Endometrial microvascular endothelial cells (primary cell): Measurements from ENCODE around the gene RNPEPL1. TPM values are rescaled to one million over a fixed set of nuclear protein-coding genes. Genes with fewer than 3 reads are reported as not detected.
"Not testable (repeated sequence)": the region's sequence is repeated elsewhere in the genome, so short reads cannot be mapped to it uniquely, and the experiment has no call there.

Experiments
- in situ Hi-C: cut with HindIII; loops from 2 replicates; pipeline ENCODE4 v1.10.0; 2017; ENCODE audit warnings: low sequenced_read_pairs, low pct_unique_long_range_greater_than_20kb; ENCODE audit errors: inconsistent ontology term
- total RNA-seq: library from RNA; depleted of rRNA; stranded (reverse); fragments of >200 nt; gene quantifications from one replicate; pipeline ENCODE4 v1.2.3, GENCODE V29; 2015; ENCODE audit errors: inconsistent ontology term

Gene RNPEPL1
- total RNA-seq, 1 donor from 2014 or later: 23.2 TPM

DNA sequence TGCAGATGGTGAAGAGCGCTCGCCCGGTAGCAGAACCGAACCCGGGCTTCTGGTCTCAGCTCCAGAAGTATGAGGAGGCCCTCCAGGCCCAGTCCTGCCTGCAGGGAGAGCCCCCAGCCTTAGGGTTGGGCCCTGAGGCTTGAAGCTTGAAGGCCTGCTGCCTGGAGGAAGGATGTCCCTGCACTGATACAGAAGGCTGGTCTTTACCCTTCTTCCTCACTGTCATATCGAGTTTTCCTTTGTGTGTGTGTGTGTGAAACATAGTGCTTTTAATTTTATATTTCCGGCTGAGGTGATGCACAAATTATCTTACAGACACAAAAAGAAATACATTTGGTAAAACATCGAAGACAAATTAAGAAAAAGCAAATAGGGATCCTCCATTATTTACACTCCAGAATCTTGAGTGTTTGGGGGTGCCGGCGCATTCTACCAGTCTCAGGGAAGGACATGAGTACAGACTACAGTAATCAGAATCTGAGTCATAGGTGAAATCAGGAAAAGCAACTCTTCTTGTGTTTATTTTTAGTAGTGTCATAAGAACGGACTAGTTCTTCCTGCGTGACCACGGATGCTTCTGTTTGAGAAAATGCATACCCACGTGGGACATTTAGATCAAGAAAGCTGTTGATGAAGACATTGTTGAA, 6.8 kb upstream of the RNPEPL1 start:
- in situ Hi-C loops: no loop called here

DNA sequence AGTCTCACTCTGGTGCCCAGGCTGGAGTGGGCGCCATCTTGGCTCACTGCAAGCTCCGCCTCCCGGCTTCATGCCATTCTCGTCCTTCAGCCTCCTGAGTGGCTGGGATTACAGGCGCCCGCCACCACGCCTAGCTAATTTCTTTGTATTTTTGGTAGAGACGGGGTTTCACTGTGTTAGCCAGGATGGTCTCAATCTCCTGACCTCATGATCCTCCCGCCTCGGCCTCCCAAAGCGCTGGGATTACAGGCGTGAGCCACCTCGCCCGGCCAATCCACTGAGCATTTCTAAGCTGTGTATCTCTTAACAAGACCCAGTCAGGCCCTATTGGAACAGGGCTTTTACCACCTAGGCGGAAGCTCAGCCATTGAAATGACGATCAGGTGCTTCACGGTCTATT, 5.1 kb upstream of the RNPEPL1 start:
- in situ Hi-C loops: not testable (repeated sequence)

DNA sequence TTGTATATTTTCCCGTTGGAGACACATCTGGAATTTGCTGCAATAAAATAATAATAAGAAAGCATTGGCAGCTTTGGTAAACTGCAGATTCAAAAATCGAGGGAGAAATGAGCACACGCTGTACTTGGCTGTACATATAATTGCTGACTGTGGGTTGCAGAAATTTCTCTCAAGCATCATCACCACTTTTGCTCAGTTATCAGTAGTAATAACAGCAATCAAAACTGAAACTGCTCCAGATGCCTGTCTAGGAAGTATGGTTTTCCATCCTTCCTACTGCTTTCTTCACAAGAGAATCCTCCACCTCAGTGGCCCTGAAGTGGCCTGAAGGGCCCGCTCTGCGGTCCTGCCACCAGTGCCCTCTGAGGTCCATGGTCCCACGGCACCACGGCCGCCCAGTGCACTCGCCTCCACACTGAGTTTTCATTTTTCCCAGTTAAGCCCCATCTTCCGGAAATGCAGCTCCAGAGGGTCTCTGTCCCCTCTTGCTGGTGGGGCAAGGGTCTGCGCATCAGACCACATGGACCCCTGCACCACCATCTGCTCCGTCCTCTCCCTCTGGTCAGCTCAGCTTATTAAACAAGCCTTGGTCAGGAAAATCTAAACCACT, 4.2 kb upstream of the RNPEPL1 start:
- in situ Hi-C loops: no loop called here

DNA sequence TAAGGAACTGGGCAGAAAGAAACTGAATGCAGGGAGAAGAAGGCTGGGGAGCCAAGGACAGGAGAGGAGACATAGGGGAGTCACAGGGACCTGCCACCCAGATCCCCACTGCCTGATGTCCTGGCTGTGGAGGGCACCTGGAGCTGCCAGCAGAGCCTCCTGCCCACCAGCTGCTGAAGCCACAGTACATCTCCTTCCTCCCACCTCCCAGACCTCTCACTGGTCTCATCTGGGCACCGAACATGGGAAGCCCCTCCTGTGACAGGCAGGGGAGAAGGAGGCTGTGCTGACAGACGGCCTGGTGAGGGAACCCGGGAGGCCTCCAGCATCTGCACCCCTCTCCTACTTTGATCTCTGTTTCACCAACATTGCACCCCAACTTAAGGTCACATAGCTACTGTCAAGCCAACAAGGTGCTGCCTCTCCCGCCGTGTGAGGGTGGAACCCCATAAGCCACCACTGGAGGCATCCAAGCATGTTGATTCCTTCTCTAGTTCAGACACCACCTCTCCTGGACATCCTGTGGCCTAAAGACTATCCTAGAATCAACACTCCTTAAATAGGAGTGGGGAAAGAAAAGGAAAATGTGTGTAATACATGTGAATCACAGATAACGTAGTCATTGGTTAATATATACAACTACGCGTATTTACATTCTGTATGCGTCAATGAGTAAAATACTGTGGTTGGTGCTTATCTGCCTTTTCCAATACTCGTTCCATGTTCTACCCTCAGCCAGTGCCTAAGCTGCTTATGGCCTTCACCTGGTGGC, 3.5 kb upstream of the RNPEPL1 start:
- in situ Hi-C loops: no loop called here

DNA sequence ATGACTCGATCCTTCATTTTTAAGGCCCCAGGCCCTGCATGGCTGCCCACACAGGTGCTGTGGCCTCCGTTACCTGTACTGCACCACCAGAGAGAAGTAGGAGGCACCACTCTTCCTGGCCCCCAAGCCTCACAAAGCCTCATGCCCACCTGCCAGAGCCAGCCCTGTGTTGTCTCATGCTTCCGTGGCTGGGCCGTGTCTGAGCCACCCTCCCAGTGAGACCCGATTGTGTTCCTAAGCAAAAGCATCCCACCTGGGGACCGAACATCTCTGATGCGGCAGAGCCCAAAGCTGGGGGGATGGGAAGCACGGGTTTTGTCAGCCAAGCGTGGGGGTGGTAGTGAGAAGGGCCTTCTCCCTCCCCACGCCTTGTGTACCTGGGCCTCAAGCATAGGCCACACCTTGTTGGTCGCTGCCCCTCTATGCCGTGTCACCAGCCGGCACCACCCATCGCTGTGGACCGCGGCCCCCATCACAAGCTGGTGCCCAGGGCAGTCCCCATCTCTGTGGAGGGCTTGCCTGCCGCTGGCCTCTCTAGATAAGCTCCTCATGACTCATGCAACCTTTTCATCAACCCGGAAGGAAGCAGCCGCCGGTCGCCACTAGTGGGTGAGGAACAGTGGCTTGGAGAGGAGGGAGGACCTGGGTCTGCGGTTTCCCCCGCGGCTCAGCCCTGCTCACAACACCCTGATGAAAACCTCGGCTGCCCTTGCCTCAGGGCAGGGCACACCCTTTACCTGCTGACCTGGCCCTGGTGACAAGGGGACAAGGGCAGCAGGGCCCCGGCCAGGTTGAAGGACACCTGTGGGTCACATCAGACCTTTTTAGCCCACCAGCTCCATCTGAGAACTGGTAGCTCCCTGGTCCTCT, 2.7 kb upstream of the RNPEPL1 start:
- in situ Hi-C loops: no loop called here

DNA sequence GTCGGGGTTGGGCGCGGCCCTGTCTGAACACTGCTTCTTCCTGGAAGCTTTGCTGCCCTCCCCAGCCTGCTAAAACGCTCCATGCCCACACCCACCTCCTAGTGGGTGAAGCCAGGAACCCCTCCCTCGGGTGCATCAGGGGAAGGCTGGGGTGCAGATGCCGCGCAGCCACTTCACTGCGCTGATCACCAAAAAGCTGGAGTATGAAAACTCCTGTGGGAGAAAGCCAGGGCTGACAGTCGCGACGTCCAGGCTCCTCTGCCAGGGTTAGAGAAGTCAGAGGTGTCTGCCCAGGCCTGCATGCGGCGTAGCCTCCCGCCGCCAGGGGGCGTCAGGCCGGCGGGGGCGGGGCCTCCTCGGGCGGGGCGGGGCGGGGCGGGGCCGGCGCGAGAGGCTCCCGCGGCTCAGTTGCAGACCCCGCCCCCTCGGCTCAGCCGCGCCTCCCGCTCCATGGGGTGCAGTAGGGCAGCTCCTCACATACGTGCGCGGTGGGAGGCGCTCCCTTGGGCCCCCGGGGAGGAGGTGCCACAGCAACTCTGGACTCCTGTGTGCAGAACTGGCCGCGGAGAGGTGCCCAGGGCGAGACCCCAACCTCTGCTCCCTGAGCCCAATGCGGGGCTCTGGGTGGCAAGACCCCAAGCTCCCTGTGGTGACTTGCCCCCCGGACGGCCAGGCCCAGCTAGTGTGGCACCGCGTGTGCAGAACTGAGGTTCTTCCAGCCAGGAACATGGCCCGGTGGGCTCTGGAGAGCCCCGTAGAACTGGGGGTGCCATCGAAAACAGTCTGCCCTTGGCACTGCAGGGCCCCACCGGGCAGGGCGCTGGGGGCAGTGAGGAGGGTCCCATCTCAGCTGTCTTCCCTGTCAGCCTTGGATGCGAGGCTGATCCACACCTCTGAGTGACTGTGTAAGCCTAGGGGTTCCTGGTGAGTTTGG, 1.8 kb upstream of the RNPEPL1 start:
- in situ Hi-C loops: no loop called here

DNA sequence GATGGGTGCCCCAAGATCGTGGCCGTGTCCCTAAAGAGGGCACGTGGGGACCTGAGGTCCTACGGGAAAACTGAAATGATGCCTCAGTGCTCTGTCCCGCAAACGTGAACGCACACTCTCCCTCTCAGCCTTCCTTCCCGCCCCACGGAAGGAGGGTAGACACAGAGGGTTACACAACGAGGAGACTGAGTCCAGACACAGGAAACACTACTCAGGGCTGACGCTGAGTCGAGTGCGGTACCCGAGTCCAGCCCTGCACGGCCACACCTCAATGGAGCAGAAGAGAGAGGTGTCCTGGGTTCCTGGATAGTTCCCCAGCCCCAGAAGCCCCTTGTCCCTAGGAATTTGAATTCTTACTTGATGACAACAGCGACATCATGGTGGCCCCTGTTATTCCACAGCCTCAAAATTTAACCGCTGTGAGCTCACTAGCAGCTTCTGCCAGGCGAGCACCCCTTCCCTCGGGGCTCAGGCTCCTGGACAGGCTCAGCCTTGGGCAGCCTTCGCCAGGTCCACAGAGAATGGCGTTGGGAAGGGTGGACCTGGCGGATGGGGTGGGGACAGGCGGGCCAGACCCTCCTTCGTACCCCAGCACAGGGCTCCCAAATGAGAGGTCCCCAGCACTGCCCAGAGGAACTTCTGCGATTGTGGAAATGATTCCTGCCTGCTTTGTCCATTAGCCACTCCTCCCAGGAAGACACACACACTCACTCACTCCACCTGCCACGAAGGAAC, 980 bp upstream of the RNPEPL1 start:
- in situ Hi-C loops: no loop called here

DNA sequence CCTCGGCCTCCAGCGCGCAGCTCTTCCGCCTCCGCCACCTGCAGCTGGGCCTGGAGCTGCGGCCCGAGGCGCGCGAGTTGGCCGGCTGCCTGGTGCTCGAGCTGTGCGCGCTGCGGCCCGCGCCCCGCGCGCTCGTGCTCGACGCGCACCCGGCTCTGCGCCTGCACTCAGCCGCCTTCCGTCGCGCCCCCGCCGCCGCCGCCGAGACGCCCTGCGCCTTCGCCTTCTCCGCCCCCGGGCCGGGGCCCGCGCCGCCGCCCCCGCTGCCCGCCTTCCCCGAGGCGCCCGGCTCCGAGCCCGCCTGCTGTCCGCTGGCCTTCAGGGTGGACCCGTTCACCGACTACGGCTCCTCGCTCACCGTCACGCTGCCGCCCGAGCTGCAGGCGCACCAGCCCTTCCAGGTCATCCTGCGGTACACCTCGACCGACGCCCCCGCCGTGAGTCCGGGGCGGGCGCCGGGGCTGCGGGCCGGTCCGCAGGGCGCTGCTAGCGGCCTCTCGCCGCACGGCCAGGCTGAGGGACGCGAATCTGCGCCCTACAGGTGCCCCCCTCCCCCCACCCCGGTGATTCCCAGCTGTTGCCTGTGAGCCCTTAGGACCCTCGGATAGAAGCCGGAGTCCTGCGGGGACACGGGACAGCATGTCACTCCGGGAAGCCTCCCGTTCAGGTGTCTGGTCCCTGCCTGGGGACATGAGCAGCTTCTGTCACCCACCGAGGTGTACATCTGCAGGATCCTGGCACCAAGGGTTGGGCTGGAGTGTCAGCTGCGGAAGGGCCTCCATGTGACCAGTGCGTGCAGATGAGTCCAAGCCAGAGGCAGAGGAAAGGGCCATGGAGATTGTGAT, 616 bp downstream of the RNPEPL1 start:
- in situ Hi-C loops: no loop called here

DNA sequence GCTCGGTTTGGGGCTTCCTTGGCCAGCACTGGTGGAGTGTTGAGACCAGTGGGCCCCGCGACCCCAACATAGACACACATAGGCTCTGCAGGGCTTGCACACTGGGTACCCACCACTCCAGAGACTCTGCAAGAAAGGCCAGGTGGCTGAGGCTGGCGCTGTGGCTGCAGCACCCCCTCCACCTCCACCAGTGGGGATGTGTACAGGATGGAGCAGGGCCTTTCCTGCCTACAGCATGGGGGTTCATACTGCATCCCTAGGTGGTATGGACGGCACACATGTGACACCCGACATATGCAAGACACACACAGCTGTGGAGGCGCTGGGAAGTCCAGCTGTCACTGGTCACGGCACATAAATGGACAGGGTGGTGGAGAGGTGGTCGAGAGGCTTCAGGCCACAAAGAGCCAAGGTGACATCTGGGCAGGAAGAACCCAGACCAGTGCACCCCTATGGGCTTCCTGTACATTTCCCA, 1.3 kb downstream of the RNPEPL1 start:
- in situ Hi-C loops: no loop called here

DNA sequence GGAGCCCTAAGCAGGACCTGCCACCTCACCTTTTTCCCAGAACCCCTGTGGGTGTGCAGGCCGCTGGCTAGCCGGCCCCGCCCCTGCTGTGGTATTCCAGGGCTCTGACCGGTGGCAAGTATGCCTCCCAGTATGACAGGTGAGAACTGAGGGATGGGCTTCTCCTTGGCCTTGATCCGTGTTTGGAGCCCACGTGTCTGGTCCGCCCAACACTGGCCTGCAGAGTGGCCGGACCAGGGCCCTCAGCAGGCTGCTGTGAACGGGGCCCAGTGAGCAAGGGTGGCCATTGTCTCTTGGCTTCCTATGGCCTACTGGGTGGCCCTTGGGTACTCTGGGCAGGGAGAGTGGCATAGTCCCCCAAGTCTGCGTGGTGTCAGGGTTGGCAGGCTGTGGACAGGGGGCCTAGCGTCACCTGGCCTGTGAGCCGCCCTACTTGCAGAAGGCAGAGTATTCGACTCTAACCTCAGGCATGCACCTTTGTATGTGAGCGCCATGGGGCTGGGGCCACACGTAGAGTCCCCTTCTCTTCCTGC, 1.8 kb downstream of the RNPEPL1 start:
- in situ Hi-C loops: no loop called here

DNA sequence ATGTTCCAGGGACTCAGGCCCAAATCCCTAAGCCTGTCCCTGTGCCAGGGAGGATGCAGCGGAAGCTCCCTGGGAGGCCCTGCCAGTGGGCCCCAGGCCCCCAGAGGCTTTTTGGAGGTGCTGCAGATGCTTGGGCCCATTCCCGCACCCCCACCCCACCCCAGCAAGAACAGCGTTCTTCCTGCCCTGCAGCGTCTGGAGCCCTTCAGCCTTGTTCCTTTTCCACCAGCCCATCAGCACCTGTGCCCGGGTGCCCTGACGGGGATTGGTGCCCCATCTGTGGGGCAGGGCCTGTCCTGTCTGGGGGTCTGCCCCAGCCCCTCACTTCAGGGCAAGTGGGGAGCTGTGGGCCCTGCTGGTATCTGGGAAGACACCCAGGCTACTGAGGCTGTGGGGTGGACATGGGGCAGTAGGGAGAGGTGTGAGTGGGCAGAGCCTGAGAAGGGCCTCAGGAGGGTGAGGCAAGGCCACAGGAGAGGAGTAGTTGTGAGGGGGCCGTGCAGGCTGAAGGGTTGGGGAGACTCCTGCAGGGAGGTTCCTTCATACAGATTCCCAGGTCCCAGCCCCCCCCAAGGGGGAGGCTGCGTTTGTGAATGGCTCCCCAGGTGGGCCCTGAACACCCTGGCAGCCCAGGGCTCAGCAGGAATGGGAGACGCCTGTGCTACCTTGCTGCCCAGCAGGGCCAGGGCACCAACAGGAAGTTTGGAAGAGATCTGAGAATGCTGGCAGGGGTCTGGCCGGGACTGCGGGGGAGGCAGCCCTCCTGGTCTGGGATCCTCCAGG, 2.4 kb downstream of the RNPEPL1 start:
- in situ Hi-C loops: no loop called here

DNA sequence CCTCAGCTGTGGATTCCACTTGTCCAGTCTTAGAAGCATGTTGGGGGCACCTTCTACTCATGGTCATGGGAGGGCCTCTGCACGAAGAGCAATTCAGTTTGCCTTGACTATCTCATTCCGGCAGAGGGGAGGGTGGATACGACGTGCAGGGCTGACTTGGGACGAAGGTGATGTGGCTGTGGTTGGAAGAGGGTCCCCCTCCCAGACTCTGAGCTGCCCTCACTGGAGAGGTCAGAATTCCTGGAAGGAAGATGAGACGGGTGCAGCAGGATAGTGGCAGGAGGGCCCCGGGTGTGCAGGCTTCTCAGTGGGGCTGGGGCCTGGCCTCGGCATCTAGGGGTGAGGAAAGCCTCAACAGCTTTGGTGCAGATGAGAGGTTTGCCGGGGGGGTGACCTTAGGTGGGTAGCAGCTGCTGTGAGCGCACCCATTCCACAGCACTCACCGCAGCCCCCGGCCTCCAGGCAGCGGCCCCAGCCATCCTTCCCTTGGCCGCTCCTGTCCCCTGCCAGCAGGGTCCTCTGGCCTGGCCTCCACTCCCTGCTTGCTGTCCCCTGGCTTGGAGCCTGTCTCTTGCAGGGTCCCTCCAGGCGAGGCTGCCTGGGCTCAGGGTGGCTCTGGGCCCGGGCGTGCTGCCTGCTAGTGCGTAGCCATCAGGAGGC, 3.2 kb downstream of the RNPEPL1 start:
- in situ Hi-C loops: no loop called here

DNA sequence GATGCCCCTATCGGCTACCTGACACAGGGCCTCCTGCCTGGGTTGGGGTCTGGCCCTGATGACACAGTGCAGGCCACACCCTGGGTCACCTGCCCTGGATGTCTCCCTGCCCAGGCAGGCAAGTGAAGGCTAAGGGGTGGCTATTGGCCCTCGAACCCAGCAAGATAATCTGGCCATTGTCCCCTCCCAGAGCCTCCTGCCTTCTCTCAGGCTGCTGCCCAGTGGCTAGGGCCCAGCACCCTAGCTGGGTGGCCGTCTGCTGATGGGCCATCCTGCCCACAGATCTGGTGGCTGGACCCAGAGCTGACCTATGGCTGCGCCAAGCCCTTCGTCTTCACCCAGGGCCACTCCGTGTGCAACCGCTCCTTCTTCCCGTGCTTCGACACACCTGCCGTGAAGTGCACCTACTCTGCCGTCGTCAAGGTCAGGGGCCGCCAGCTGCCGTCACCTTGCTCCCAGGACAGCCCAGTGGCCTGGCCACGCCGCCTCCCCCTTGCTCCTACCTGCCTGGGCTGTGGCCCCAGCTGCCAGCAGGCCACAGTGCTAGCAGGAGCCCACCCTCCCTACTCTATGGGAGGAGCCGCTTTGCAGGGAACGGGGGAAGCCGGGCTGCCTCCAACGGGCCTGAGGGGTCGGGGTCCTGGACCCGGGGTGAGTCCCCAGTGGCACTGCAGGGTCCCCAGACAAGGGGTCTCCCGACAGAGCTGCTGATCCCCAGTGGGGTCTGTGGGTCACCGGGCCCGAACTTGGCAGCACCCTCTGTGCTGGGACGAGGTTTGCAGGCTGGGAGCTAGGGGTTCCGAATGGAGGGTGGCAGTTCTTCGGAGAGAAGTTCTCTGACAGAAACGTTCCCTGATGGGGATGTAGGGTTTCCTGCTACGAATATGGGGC, 4.1 kb downstream of the RNPEPL1 start:
- in situ Hi-C loops: no loop called here

DNA sequence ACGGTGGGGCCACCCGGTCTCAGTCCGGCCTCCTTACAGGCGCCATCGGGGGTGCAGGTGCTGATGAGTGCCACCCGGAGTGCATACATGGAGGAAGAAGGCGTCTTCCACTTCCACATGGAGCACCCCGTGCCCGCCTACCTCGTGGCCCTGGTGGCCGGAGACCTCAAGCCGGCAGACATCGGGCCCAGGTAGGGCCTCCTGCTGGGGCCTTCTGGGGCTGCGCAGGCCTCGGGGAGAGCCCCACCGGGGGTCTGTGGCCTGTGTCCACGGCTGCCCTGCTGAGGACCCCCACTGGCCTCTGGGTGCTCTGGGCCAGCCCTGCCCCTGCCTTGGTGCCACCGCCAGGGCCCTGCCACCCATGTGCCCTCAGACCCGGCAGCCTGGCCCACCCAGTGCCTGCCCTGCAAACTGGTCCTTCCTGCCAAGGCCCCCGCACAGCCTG, 4.8 kb downstream of the RNPEPL1 start:
- in situ Hi-C loops: no loop called here
